ENCODE data around the gene MMP7.

Gene MMP7

GRCh38 chr11:102491969-102492368 is 38.6 kb downstream of the MMP7 start:
- peak; percentile 18 for DNase-seq

- DNase-seq, result no peak
These were observed 41.1 kb downstream of the MMP7 start for GRCh38 chr11:102489186-102490145.

GRCh38 chr11:102488208-102488607 is 42.3 kb downstream of the MMP7 start:
- DNase-seq, result no peak

- no peak for DNase-seq
These were observed 43.3 kb downstream of the MMP7 start for GRCh38 chr11:102487214-102487613.

GRCh38 chr11:102486584-102486983 is 44.0 kb downstream of the MMP7 start:
- DNase-seq, result no peak

GRCh38 chr11:102485095-102485722 is 45.3 kb downstream of the MMP7 start:
- DNase-seq, result no peak

- no peak for DNase-seq
These were observed 48.1 kb downstream of the MMP7 start for GRCh38 chr11:102482433-102482832.

GRCh38 chr11:102479733-102480132 is 50.8 kb downstream of the MMP7 start:
- DNase-seq, result no peak

- DNase-seq, result no peak
These were observed 51.8 kb downstream of the MMP7 start for GRCh38 chr11:102478673-102479299.

- peak; percentile 61 for DNase-seq
These were observed 53.7 kb downstream of the MMP7 start for GRCh38 chr11:102476812-102477211.

GRCh38 chr11:102476069-102476468 is 54.5 kb downstream of the MMP7 start:
- no peak for DNase-seq

GRCh38 chr11:102473543-102473942 is 57.0 kb downstream of the MMP7 start:
- no peak for DNase-seq

GRCh38 chr11:102472127-102472526 is 58.4 kb downstream of the MMP7 start:
- DNase-seq, result no peak

- DNase-seq, result no peak
These were observed 59.1 kb downstream of the MMP7 start for GRCh38 chr11:102471474-102471873.
